GM23338 (cell line): ENCODE data around the gene THAP5. TPM values are rescaled to one million over a fixed set of nuclear protein-coding genes. Genes with fewer than 3 reads are reported as not detected.

Experiments used
- ATAC-seq: fragments of 200-7000 bp; cut with Tn5 transposase; 3 replicates; pipeline ENCODE4 v1.9.1; 2020
- DNase-seq: peaks from one replicate; pipeline ENCODE4 v3.0.0-alpha.2; 2015; ENCODE audit warnings: low spot score
- H2AFZ ChIP-seq: fragments of 200-600 bp; sonication (generic); 2 replicates; pipeline ENCODE4 v1.8.0; 2016; ENCODE audit warnings: antibody characterized with exemption, mild to moderate bottlenecking, moderate library complexity
- H3F3A ChIP-seq: fragments of 200-600 bp; sonication (generic); replicated peaks from 2 replicates; pipeline ENCODE4 v1.8.0; 2017; ENCODE audit warnings: antibody characterized with exemption, mixed run types, low read depth
- H3K27ac ChIP-seq: fragments of 200-600 bp; sonication (generic); 2 replicates; pipeline ENCODE4 v1.6.1; 2016; ENCODE audit warnings: low read depth
- H3K27me3 ChIP-seq: fragments of 200-600 bp; sonication (generic); 2 replicates; pipeline ENCODE4 v1.8.0; 2016; ENCODE audit warnings: mild to moderate bottlenecking, mixed run types, moderate library complexity; ENCODE audit not compliant: insufficient read depth
- H3K36me3 ChIP-seq: fragments of 200-600 bp; sonication (generic); 2 replicates; pipeline ENCODE4 v1.8.0; 2016; ENCODE audit warnings: mild to moderate bottlenecking; ENCODE audit not compliant: insufficient read depth
- H3K4me1 ChIP-seq: fragments of 200-600 bp; sonication (generic); 2 replicates; pipeline ENCODE4 v1.8.0; 2016; ENCODE audit warnings: mild to moderate bottlenecking, moderate library complexity; ENCODE audit not compliant: insufficient read depth
- H3K4me2 ChIP-seq: fragments of 200-600 bp; sonication (generic); 2 replicates; pipeline ENCODE4 v1.7.1; 2017; ENCODE audit warnings: mixed run types
- H3K4me3 ChIP-seq: fragments of 200-600 bp; sonication (generic); 2 replicates; pipeline ENCODE4 v1.6.1; 2016; ENCODE audit warnings: mixed run types
- H3K79me2 ChIP-seq: fragments of 200-600 bp; sonication (generic); replicated peaks from 2 replicates; pipeline ENCODE4 v1.8.0; 2017; ENCODE audit warnings: mild to moderate bottlenecking; ENCODE audit not compliant: insufficient read depth
- H3K9me2 ChIP-seq: fragments of 200-600 bp; sonication (generic); 2 replicates; pipeline ENCODE4 v1.8.0; 2017; ENCODE audit not compliant: insufficient read depth
- H4K20me1 ChIP-seq: fragments of 200-600 bp; sonication (generic); replicated peaks from 2 replicates; pipeline ENCODE4 v1.8.0; 2017; ENCODE audit warnings: mild to moderate bottlenecking; ENCODE audit not compliant: insufficient read depth
- H3K27ac Mint-ChIP-seq: 2 replicates; pipeline ENCODE4 v1.8.0; 2020; ENCODE audit warnings: inconsistent platforms, mild to moderate bottlenecking, moderate library complexity, mixed read lengths
- H3K27me3 Mint-ChIP-seq: 3 replicates; pipeline ENCODE4 v1.8.0; 2022; ENCODE audit warnings: low read depth, mild to moderate bottlenecking, moderate library complexity, mixed read lengths, inconsistent platforms; ENCODE audit not compliant: insufficient read depth, poor library complexity
- H3K36me3 Mint-ChIP-seq: 3 replicates; pipeline ENCODE4 v1.8.0; 2021; ENCODE audit warnings: low read depth, mild to moderate bottlenecking, inconsistent platforms, moderate library complexity, mixed read lengths
- H3K4me1 Mint-ChIP-seq: 3 replicates; pipeline ENCODE4 v1.8.0; 2020; ENCODE audit warnings: mild to moderate bottlenecking, inconsistent platforms, mixed read lengths
- H3K4me3 Mint-ChIP-seq: 3 replicates; pipeline ENCODE4 v1.8.0; 2021; ENCODE audit warnings: moderate library complexity, mild to moderate bottlenecking, inconsistent platforms, mixed read lengths
- H3K9me3 Mint-ChIP-seq: 3 replicates; pipeline ENCODE4 v1.8.0; 2020; ENCODE audit warnings: moderate library complexity, mild to moderate bottlenecking, inconsistent platforms, mixed read lengths
- CREB1 ChIP-seq: fragments of 250-450 bp; sonication (Bioruptor Pico); IDR thresholded peaks from 2 replicates; pipeline ENCODE4 v1.5.0; 2020; ENCODE audit warnings: low read depth, mild to moderate bottlenecking, moderate library complexity
- EZH2 ChIP-seq: fragments of 200-600 bp; sonication (generic); IDR thresholded peaks from one replicate; pipeline ENCODE4 v1.8.0; 2017; ENCODE audit warnings: antibody characterized with exemption, mild to moderate bottlenecking, low read depth; ENCODE audit not compliant: unreplicated experiment
- EZH2phosphoT487 ChIP-seq: fragments of 200-600 bp; sonication (generic); IDR thresholded peaks from one replicate; pipeline ENCODE4 v1.8.1; 2018; ENCODE audit warnings: antibody characterized with exemption; ENCODE audit not compliant: unreplicated experiment
- JUNB ChIP-seq: IDR thresholded peaks from one replicate; pipeline ENCODE4 v1.6.1; 2016; ENCODE audit warnings: antibody characterized with exemption; ENCODE audit not compliant: unreplicated experiment
- NANOG ChIP-seq: IDR thresholded peaks from 2 replicates; pipeline ENCODE4 v1.6.1; 2016; ENCODE audit warnings: antibody characterized with exemption, borderline replicate concordance
- POLR2AphosphoS5 ChIP-seq: IDR thresholded peaks from 2 replicates; pipeline ENCODE4 v1.6.1; 2016; ENCODE audit warnings: antibody characterized with exemption, low read depth
- STAT1 ChIP-seq: IDR thresholded peaks from one replicate; pipeline ENCODE4 v1.6.1; 2016; ENCODE audit warnings: antibody characterized with exemption; ENCODE audit not compliant: unreplicated experiment
- ZNF114 ChIP-seq: fragments of 250-450 bp; sonication (Bioruptor Pico); IDR thresholded peaks from 2 replicates; pipeline ENCODE4 v1.5.0; 2020; ENCODE audit warnings: mild to moderate bottlenecking, moderate library complexity
- ZNF331 ChIP-seq: fragments of 250-450 bp; sonication (Bioruptor Pico); IDR thresholded peaks from 2 replicates; pipeline ENCODE4 v1.5.0; 2020; ENCODE audit warnings: low read depth, mild to moderate bottlenecking, moderate library complexity
- polyA plus RNA-seq: library from polyadenylated mRNA; unstranded; fragments of >200 nt; fragmentation: Nextera tagmentation; extraction: Ambion mirVana; gene quantifications from 2 replicates; pipeline ENCODE4 v1.2.1, GENCODE V29; 2016
- total RNA-seq: library from RNA; depleted of rRNA; stranded (reverse); fragments of >200 nt; shearing (Covaris generic); gene quantifications from 2 replicates; pipeline ENCODE4 v1.2.3, GENCODE V29; 2014
- TF ChIP-seq, protein P1 (sequence below), 2 experiments: fragments of 200-600 bp in 1 of 2; sonication (generic) in 1 of 2; conservative IDR thresholded peaks; 2 replicates each; pipeline versions ENCODE4 v1.5.1 to v1.6.1; 2016 to 2017; ENCODE audit warnings: antibody characterized with exemption in 2 of 2, low read depth in 2 of 2, mild to moderate bottlenecking in 2 of 2, moderate library complexity in 1 of 2
- TF ChIP-seq, protein P2 (sequence below): IDR thresholded peaks from one replicate; pipeline ENCODE4 v1.6.1; 2018; ENCODE audit warnings: antibody characterized with exemption; ENCODE audit not compliant: unreplicated experiment
- TF ChIP-seq, protein P3 (sequence below): fragments of 250-450 bp; sonication (Bioruptor Pico); IDR thresholded peaks from 2 replicates; pipeline ENCODE4 v1.5.0; 2020; ENCODE audit warnings: mild to moderate bottlenecking, moderate library complexity
- TF ChIP-seq, protein P4 (sequence below): IDR thresholded peaks from 2 replicates; pipeline ENCODE4 v1.6.1; 2016; ENCODE audit warnings: antibody characterized with exemption

Gene THAP5
- total and polyA plus RNA-seq, 2 experiments from 2014 or later, result 18.2 to 32.3 TPM

DNA sequence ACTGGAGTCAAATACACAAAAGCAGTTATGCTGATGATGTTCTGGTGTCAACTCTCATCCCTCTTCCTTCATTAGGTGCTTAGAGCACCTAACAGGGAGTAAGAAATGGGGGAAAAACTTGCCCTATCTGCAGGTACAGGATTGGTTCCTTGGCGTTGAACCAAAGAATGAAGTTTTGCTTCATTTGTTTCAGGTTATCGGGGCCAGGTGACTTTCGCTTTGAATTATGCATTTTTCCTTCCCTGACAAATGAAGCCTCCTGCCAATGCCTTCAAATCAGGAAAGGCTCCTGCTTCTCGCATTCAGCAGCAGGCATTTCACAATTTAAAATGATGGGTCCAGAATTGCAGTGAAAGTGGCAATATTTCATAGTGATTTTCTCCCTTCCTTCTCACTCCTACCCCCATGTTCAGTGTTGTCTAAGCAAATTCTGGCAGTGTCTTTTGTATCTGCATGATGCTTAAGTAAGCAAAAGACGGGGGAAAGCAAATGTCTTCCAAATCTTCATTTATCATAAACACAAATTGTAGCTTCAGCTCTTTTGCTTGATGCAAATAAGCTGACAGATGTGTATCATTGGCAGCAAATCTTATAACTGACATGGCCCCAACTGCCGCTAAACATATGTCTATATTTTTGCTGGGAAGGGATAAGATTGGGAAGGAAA is 29.5 kb upstream of the THAP5 start:
- Histone ChIP-seq H3K4me2 (0 out of 2 replicates have a peak overlapping the region, but pooled peaks have one; percentile 23), H4K20me1 (no peaks in the 10 kb centered on the region), H2AFZ (0 out of 2 replicates have a peak overlapping the region, but pooled peaks have one; percentile 13), H3K9me2 (peaks cover 4% of the 10 kb centered on the region), H3K79me2 (no peaks in the 10 kb centered on the region), H3K27ac (no peak overlapping the region), H3F3A (no peaks in the 10 kb centered on the region), H3K4me1 (peaks cover 16% of the 10 kb centered on the region), H3K27me3 (no peaks in the 10 kb centered on the region), H3K36me3 (no peaks in the 10 kb centered on the region), H3K4me3 (no peak overlapping the region)
- H3K27ac Mint-ChIP-seq, result no peak overlapping the region
- H3K27me3 Mint-ChIP-seq, result no peaks in the 10 kb centered on the region
- H3K9me3 Mint-ChIP-seq, result no peaks in the 10 kb centered on the region
- DNase-seq (no peak), ATAC-seq (no peak)
- TF ChIP-seq NANOG, result no peak
- TF ChIP-seq, protein P1, sequence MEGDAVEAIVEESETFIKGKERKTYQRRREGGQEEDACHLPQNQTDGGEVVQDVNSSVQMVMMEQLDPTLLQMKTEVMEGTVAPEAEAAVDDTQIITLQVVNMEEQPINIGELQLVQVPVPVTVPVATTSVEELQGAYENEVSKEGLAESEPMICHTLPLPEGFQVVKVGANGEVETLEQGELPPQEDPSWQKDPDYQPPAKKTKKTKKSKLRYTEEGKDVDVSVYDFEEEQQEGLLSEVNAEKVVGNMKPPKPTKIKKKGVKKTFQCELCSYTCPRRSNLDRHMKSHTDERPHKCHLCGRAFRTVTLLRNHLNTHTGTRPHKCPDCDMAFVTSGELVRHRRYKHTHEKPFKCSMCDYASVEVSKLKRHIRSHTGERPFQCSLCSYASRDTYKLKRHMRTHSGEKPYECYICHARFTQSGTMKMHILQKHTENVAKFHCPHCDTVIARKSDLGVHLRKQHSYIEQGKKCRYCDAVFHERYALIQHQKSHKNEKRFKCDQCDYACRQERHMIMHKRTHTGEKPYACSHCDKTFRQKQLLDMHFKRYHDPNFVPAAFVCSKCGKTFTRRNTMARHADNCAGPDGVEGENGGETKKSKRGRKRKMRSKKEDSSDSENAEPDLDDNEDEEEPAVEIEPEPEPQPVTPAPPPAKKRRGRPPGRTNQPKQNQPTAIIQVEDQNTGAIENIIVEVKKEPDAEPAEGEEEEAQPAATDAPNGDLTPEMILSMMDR (conservative IDR thresholded peaks at IDR 0.05; ENCODE audit: low read depth in 2 of 2), result no peak
- no peak for TF ChIP-seq ZNF331 (CRISPR knock-in tag)
- no peak for TF ChIP-seq EZH2phosphoT487
- no peak for TF ChIP-seq POLR2AphosphoS5
- TF ChIP-seq EZH2, result no peak
- no peak for TF ChIP-seq JUNB
- no peak for TF ChIP-seq CREB1 (CRISPR knock-in tag)
- no peak for TF ChIP-seq ZNF114 (CRISPR knock-in tag)
- TF ChIP-seq, protein P2, sequence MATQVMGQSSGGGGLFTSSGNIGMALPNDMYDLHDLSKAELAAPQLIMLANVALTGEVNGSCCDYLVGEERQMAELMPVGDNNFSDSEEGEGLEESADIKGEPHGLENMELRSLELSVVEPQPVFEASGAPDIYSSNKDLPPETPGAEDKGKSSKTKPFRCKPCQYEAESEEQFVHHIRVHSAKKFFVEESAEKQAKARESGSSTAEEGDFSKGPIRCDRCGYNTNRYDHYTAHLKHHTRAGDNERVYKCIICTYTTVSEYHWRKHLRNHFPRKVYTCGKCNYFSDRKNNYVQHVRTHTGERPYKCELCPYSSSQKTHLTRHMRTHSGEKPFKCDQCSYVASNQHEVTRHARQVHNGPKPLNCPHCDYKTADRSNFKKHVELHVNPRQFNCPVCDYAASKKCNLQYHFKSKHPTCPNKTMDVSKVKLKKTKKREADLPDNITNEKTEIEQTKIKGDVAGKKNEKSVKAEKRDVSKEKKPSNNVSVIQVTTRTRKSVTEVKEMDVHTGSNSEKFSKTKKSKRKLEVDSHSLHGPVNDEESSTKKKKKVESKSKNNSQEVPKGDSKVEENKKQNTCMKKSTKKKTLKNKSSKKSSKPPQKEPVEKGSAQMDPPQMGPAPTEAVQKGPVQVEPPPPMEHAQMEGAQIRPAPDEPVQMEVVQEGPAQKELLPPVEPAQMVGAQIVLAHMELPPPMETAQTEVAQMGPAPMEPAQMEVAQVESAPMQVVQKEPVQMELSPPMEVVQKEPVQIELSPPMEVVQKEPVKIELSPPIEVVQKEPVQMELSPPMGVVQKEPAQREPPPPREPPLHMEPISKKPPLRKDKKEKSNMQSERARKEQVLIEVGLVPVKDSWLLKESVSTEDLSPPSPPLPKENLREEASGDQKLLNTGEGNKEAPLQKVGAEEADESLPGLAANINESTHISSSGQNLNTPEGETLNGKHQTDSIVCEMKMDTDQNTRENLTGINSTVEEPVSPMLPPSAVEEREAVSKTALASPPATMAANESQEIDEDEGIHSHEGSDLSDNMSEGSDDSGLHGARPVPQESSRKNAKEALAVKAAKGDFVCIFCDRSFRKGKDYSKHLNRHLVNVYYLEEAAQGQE, result no peak
- TF ChIP-seq, protein P3, sequence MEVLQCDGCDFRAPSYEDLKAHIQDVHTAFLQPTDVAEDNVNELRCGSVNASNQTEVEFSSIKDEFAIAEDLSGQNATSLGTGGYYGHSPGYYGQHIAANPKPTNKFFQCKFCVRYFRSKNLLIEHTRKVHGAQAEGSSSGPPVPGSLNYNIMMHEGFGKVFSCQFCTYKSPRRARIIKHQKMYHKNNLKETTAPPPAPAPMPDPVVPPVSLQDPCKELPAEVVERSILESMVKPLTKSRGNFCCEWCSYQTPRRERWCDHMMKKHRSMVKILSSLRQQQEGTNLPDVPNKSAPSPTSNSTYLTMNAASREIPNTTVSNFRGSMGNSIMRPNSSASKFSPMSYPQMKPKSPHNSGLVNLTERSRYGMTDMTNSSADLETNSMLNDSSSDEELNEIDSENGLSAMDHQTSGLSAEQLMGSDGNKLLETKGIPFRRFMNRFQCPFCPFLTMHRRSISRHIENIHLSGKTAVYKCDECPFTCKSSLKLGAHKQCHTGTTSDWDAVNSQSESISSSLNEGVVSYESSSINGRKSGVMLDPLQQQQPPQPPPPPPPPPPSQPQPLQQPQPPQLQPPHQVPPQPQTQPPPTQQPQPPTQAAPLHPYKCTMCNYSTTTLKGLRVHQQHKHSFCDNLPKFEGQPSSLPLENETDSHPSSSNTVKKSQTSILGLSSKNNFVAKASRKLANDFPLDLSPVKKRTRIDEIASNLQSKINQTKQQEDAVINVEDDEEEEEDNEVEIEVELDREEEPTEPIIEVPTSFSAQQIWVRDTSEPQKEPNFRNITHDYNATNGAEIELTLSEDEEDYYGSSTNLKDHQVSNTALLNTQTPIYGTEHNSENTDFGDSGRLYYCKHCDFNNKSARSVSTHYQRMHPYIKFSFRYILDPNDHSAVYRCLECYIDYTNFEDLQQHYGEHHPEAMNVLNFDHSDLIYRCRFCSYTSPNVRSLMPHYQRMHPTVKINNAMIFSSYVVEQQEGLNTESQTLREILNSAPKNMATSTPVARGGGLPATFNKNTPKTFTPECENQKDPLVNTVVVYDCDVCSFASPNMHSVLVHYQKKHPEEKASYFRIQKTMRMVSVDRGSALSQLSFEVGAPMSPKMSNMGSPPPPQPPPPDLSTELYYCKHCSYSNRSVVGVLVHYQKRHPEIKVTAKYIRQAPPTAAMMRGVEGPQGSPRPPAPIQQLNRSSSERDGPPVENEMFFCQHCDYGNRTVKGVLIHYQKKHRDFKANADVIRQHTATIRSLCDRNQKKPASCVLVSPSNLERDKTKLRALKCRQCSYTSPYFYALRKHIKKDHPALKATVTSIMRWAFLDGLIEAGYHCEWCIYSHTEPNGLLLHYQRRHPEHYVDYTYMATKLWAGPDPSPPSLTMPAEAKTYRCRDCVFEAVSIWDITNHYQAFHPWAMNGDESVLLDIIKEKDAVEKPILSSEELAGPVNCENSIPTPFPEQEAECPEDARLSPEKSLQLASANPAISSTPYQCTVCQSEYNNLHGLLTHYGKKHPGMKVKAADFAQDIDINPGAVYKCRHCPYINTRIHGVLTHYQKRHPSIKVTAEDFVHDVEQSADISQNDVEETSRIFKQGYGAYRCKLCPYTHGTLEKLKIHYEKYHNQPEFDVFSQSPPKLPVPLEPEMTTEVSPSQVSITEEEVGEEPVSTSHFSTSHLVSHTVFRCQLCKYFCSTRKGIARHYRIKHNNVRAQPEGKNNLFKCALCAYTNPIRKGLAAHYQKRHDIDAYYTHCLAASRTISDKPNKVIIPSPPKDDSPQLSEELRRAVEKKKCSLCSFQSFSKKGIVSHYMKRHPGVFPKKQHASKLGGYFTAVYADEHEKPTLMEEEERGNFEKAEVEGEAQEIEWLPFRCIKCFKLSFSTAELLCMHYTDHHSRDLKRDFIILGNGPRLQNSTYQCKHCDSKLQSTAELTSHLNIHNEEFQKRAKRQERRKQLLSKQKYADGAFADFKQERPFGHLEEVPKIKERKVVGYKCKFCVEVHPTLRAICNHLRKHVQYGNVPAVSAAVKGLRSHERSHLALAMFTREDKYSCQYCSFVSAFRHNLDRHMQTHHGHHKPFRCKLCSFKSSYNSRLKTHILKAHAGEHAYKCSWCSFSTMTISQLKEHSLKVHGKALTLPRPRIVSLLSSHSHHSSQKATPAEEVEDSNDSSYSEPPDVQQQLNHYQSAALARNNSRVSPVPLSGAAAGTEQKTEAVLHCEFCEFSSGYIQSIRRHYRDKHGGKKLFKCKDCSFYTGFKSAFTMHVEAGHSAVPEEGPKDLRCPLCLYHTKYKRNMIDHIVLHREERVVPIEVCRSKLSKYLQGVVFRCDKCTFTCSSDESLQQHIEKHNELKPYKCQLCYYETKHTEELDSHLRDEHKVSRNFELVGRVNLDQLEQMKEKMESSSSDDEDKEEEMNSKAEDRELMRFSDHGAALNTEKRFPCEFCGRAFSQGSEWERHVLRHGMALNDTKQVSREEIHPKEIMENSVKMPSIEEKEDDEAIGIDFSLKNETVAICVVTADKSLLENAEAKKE, result no peak
- TF ChIP-seq, protein P4, sequence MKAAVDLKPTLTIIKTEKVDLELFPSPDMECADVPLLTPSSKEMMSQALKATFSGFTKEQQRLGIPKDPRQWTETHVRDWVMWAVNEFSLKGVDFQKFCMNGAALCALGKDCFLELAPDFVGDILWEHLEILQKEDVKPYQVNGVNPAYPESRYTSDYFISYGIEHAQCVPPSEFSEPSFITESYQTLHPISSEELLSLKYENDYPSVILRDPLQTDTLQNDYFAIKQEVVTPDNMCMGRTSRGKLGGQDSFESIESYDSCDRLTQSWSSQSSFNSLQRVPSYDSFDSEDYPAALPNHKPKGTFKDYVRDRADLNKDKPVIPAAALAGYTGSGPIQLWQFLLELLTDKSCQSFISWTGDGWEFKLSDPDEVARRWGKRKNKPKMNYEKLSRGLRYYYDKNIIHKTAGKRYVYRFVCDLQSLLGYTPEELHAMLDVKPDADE, result no peak
- no peak for TF ChIP-seq STAT1
- peaks cover 28% of the 10 kb centered on the region for H3K4me1 Mint-ChIP-seq
- no peaks in the 10 kb centered on the region for H3K36me3 Mint-ChIP-seq
- no peak overlapping the region for H3K4me3 Mint-ChIP-seq
